ENCODE data around the gene POLR3GL.

Gene POLR3GL

DNA sequence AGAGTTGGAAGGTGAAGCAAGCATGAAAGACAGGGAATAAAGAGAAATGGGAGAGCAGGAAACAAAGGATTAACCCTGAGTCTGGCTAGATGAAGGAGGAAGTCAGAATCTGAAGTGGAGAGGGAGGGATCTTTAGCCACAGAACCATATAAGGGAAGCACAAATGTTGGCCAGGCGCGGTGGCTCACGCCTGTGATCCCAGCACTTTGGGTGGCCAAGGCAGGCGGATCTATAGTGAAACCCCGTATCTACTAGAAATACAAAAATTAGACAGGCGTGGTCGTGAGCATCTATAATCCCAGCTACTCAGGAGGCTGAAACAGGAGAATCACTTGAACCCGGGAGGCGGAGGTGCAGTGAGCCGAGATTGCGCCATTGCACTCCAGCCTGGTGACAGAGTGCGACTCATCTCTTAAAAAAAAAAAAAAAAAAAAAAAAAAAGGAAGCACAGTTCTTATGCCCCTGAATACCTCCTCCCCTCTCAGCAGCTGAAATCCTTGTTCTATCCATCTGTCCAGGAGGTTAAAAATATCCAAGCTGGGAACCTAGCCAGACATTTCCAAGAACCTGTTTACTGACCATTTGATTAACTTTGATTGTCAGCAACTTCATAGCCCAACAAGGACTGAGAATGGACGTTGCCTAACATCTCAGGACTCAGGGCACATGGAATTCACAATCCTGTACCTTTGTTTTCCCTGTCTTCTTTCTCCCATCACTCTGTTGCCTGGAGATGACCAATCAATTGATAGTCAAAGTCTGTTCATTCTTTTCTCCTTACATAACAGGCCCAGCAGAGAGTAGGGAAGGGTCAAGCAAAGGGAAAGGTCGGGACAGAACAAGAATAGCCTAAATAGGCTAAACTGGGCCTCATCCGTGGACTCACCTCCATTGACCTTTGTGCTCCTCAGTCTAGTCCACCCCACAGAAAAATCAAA, 21.3 kb downstream of the POLR3GL start:
- peak; percentile 91 for DNase-seq

GRCh38 chr1:145986551-145986950, 22.1 kb downstream of the POLR3GL start:
- DNase-seq = no peak
- in situ Hi-C loops (cut with MboI; ENCODE audit: low pct_unique_long_range_greater_than_20kb, low sequenced_read_pairs) = no loop called here

More for the DNA sequence above, 21.3 kb downstream of the POLR3GL start:
- in situ Hi-C loops (cut with MboI; ENCODE audit: low pct_unique_long_range_greater_than_20kb, low sequenced_read_pairs) = no loop called here

DNA sequence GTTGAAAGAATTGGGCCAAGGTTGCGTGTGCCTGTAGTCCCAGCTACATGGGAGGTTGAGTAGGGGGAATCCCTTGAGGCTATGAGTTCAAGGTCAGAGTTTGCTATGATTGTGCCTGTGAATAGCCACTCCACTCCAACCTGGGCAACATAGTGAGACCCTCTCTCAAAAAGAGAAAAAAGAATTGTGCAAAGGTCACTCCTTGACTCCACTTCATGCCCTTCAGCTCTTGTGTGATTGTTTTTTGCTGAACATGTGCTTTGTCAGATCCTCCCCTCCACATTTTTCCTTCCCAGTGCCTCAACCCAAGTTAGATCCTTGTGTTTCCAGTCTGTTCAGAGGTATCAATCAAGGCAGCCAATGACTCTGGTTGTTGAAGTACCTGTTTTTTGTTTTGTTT, 23.4 kb downstream of the POLR3GL start:
- in situ Hi-C loops (cut with MboI; ENCODE audit: low pct_unique_long_range_greater_than_20kb, low sequenced_read_pairs) = no loop called here
- no peak for DNase-seq

- DNase-seq = peak; percentile 15
- in situ Hi-C loops (cut with MboI; ENCODE audit: low pct_unique_long_range_greater_than_20kb, low sequenced_read_pairs) = no loop called here
These were observed 24.3 kb downstream of the POLR3GL start for GRCh38 chr1:145988773-145989172.

- in situ Hi-C loops (cut with MboI; ENCODE audit: low pct_unique_long_range_greater_than_20kb, low sequenced_read_pairs) = no loop called here
- DNase-seq = peak; percentile 31
These were observed 25.9 kb downstream of the POLR3GL start for GRCh38 chr1:145990249-145990855.

DNA sequence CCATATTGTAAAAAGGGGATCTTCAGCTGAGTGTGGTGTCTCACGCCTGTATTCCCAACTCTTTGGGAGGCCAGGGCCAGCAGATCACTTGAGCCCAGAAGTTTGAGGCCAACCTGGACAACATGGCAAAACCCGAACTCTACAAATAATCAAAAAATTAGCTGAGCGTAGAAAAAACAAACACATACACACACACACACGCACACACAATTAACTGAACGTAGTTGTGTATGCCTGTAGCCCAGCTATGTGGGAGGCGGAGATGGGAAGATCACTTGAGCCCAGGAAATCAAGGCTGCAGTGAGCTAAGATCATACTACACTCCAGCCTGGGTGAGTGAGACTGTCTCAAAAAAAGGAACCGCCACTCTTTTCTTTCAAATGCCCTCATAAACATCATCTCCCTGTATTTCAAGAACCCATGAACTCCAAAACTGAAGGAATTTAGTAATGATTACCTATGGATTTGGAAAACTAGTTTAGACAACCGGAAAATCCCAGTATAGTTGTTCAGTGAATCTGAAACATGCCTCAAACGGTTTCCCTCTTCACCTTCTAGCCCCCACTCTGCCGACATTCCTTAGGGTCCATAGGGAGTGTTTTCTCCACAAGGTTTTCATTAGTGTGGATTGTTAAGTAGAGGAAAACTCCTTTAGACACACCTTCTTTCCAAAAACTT, 27.4 kb downstream of the POLR3GL start:
- in situ Hi-C loops (cut with MboI; ENCODE audit: low pct_unique_long_range_greater_than_20kb, low sequenced_read_pairs) = no loop called here
- DNase-seq = peak; percentile 42

DNA sequence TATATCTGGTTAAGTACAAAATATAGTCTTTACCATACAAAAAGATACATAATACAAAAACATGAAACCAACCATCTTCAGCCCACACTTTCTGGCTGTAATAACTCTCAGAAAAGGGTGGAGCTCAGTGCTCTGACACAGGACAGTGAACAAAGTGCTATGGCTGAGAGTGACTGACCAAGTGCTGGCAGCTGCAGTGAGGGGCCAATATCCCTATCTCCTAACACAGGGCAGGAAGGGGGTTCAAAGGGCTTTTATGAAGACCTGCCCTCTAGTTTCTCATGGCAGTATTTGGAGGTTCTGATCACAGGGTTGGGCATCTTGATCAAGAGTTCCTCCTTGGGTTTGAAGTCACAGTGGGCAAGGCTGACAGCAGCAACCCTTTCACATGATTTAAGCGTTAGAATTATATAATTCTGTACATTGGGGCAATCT, 28.0 kb downstream of the POLR3GL start:
- no peak for DNase-seq
- in situ Hi-C loops (cut with MboI; ENCODE audit: low pct_unique_long_range_greater_than_20kb, low sequenced_read_pairs) = no loop called here

DNA sequence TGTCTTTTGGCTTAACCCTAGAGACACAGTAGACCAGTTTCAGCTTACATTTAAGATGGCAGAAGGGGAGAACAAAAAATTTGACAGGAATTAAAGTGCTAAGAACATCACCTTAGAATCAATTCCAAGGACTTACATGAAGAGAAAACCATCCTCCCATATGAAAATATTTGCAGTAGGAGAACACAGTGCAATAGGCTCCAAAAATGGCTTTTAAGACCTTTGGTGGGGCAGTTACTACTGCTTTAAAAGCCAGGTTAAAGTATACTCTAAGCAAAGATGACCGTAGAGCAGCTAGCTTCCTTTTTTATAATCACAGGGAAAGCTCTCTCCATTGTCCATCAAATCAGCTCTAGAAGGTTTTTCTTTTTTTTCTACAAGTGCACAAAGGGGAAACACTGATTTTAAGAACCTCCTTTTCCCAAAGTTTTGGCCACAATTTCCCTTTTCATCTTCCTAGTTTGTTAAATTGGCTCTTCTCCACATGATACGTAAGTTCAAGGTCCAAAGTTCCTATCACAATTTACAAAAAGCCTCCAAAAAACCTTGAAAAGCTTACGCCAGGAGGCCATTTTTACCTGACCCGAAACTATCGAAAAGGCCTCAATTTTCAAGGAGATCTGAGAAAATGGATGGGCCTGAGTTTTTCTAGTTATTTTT, 28.6 kb downstream of the POLR3GL start:
- DNase-seq = no peak
- in situ Hi-C loops (cut with MboI; ENCODE audit: low pct_unique_long_range_greater_than_20kb, low sequenced_read_pairs) = no loop called here

DNA sequence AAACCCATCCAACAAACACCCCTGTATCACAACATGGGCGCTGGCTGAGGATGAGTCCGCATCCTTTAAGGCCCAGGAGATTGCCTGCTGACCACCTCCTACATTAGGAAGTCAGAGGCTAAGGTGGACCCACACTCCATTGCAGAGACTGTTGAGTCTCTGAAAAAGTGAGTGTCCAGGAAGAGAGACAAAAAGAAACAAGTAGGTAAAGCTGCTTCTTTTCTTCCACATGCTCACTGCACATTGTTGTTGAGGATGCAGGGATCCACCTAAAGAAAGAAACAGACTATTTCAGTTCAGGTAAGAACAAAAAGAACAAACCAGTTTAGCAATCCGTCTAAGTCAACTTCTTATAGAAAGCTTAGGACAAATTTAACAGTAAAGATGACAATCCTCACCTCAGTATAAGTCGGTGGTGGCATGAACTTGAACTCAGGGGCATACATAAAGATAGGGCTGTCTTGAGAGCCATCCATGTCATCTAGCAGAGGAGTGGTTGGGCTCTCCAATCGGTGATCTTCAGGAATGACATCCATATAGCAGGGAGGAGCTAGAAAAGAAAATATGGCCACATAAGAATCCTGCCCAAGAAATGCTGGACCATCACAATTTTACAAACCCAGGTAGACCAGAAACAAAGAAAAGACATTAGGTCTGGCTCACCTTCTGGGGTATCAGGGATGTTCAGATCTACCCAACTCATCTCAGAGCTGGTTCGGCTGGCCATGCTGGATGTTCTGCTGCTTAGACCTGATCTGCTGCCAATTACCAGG, 29.3 kb downstream of the POLR3GL start:
- peak; percentile 14 for DNase-seq
- in situ Hi-C loops (cut with MboI; ENCODE audit: low pct_unique_long_range_greater_than_20kb, low sequenced_read_pairs) = no loop called here

- DNase-seq = peak; percentile 44
- in situ Hi-C loops (cut with MboI; ENCODE audit: low pct_unique_long_range_greater_than_20kb, low sequenced_read_pairs) = no loop called here
These were observed 30.1 kb downstream of the POLR3GL start for GRCh38 chr1:145994391-145995120.

GRCh38 chr1:145995148-145995881, 30.8 kb downstream of the POLR3GL start:
- in situ Hi-C loops (cut with MboI; ENCODE audit: low pct_unique_long_range_greater_than_20kb, low sequenced_read_pairs) = no loop called here

DNA sequence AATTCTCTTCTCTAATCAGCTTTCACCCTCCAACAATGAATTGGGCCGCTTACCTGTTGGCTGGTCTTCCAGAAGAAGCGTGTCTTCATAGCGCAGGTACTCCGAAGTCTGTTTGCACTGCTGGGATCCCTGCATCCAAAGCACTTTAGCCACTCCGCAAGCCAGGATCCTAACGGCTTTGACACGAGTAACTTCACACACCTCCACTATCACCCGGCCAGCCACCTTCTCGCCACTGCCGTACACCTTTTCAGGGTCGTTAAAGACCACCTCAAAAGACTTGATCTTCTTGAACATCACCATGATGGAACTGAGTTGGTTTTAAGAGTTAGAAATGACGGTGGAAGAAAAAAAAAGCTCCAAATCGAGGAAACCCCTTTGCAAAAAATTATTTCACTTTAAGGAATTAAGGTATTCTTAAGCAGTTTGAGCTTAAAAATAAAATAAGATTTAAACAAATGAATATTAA, 31.5 kb downstream of the POLR3GL start:
- in situ Hi-C loops (cut with MboI; ENCODE audit: low pct_unique_long_range_greater_than_20kb, low sequenced_read_pairs) = no loop called here
- DNase-seq = no peak

More at GRCh38 chr1:145995148-145995881, 30.8 kb downstream of the POLR3GL start:
- peak; percentile 35 for DNase-seq

- peak; percentile 99 for DNase-seq
- in situ Hi-C loops (cut with MboI; ENCODE audit: low pct_unique_long_range_greater_than_20kb, low sequenced_read_pairs) = no loop called here
These were observed 32.0 kb downstream of the POLR3GL start, which contains the start of gene TXNIP for GRCh38 chr1:145996433-145997015. TSS of gene TXNIP (minus strand) at chr1:145996579. CDS start at chr1:145996266, 313 bp downstream.

DNA sequence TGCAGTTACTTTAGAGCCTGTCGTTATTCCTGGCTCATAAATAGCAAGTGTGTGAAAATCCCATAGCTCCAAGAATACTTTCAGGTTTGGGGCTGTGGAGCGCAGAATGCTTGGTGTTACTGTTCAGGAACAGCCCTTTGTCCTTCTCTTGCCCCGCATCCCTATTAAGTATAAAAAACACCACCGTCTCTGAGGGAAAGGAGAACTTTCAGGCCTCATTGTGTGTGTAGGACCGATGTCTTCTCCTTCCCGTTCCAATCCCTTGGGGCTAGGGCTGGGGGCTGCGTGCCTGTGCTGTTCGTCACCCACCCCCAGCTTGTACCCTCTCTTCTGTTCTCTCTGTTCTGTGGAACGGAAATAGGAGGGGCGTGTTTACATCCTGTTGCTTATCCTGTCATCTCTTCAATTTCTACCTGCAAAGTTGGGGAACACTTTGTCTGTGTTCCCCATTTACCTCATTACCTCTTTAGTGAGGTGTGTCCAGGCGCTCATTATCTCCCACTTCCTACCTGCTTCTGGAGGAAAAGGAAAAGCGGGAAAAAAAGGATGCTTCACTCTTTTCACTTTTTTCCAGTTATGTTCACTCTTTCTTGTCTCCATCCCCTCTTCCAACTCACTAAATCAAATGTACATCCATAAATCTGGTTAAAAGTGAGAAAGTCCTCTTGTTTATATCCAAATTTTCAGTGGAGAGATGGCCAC, 32.7 kb downstream of the POLR3GL start:
- in situ Hi-C loops (cut with MboI; ENCODE audit: low pct_unique_long_range_greater_than_20kb, low sequenced_read_pairs) = no loop called here
- peak; percentile 58 for DNase-seq

DNA sequence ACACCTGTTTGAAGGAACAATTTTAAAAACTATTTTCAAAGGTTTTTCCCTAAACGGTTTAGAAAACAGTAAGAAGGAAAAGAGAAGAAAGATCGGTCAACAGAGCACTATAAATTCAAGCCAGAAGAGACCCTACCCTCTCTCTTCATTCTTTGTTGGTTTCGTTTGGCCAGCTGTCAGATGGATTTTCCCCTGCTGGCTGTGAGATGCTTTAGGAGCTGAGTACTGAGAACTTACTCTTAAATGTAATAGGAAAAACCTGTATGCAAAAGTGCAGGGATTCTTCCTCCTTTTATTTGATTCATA, 33.2 kb downstream of the POLR3GL start:
- peak; percentile 26 for DNase-seq
- in situ Hi-C loops (cut with MboI; ENCODE audit: low pct_unique_long_range_greater_than_20kb, low sequenced_read_pairs) = no loop called here

GRCh38 chr1:145999321-146000024, 35.0 kb downstream of the POLR3GL start:
- DNase-seq = no peak
- in situ Hi-C loops (cut with MboI; ENCODE audit: low pct_unique_long_range_greater_than_20kb, low sequenced_read_pairs) = no loop called here

Data from KBM-7 (cell line).